Stimulated activated CD4-positive, alpha-beta T cell treated with anti-CD3 and anti-CD28 coated beads, Interleukin-2, amount 100 ng/mL, for 48 hours (primary cell): ENCODE measurements around the gene RARA.

Experiments
- DNase-seq, 2 donors: peaks; one replicate each; pipeline ENCODE4 v3.0.0-alpha.2; 2020

Gene RARA

DNA sequence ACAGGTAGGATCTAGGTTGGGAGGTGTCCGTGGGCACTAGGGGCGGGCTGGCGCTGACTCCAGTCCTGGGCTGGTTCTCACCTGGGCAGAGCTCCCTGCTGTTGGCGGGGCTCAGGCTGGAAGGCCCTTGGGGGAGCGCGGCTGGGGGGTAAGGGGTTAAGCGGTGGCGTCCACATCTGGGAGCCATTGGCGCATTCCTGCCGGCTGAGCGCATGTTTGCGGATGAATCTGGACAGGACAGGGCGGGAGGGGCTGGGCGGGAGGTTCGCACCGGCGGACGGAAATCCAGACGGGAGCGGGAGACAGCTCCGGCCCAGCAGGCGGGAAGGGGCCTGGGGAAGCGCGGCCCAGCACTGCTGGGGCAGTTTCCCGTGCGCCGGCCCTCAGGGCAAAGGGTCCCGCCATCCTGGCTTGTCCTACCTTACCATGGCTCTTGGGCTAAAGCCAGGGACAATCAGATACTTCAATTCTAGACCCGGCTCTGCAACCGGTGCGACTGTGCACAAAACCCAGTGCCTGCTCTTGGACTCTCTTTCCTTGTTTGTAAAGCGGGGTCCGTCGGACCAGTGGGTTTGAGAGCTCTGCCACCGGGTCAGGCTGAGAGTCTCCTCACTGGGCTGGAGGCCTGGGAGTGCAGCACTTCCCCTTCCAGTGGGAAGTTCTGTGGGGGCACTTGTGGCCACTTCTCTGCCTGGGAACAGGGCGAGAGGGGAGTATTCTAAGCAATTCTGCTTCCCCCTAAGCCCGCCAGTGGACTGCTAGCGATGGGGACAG lies 7.8 kb downstream of the RARA start:
- no peak for DNase-seq

DNA sequence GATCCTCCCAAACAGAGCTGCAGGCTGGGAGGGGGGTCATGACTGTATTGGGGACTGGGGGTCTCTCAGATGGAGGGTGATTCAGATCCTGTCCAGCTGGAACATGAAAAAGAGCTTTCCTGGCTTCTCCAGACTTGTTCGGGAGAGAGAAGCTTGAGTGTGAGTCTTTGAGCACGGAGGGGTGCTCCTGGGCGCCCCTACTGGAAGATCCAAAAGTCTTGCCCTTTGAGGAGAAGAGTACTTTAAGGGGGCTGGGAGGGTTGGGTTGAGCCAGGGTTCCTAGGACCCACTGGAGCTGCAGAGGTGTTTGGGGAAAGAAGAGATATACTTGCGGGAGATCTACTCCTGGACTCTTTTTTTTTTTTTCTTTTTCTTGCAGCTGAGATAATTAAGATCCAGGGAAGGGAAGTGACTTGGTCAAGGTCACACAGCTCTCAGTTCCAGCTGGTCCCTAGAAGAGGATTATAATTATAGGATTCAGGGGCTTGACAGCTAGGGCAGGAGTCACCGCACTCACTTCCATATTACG lies 8.4 kb downstream of the RARA start:
- DNase-seq, result no peak

GRCh38 chr17:40317880-40318829 lies 9.2 kb downstream of the RARA start:
- DNase-seq, result peak; percentile 84 to 91

DNA sequence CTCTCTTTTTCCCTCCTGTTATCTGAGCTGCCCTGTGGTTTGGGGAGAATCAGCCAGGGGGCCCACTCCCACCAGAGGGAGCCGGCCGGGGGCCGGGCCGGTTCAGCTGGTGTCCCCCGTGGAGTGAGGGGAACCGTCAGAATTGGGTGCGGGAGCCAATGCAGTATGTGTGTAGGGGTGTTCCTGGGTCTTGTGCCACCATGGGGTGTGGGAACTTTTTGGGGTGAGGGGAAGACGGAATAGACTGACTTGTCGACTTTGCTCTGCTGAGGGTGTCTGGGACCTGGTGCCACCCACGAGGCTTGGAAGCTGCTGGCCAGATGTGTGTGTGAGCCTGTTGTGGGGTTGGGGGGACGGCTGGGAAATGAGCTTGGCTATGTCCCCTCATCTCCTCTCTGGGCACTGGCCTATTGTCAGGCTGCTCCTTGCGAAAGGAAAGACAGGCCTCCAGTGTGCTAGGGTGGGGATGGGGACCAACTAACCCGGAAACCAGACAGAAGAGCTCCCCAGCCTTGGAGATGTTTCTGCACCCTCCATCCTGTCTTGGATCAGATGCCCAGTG lies 9.9 kb downstream of the RARA start:
- no peak for DNase-seq

- peak in 1 of 2 donors; percentile 43 for DNase-seq
Observed at GRCh38 chr17:40319651-40320540, 10.9 kb downstream of the RARA start.

GRCh38 chr17:40320756-40321523 lies 12.0 kb downstream of the RARA start:
- DNase-seq, result no peak

- DNase-seq, result no peak
Observed at GRCh38 chr17:40321524-40321929, 12.5 kb downstream of the RARA start.

DNA sequence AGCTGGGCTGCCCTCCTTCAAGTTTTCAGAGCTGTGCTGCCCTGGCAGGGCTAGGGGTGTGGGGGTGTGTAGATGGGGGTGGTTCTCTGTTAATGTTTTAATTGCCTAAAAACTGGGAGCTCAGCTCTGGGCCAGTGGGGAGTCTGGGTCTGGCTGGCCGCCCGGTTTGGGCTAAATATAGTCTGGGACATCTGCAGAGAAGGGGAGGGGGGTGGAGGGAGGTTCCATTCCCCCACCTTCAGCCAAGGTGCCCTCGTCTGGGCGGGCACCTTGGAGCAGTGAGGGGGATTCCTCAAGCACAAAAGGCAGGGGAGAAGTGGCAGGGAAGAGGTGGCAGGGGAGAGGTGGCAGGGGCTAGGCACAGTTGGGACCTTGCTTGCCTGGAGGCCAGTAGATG lies 13.0 kb downstream of the RARA start:
- DNase-seq, result no peak

GRCh38 chr17:40322358-40323315 lies 13.7 kb downstream of the RARA start:
- DNase-seq, result peak; percentile 72 to 77

DNA sequence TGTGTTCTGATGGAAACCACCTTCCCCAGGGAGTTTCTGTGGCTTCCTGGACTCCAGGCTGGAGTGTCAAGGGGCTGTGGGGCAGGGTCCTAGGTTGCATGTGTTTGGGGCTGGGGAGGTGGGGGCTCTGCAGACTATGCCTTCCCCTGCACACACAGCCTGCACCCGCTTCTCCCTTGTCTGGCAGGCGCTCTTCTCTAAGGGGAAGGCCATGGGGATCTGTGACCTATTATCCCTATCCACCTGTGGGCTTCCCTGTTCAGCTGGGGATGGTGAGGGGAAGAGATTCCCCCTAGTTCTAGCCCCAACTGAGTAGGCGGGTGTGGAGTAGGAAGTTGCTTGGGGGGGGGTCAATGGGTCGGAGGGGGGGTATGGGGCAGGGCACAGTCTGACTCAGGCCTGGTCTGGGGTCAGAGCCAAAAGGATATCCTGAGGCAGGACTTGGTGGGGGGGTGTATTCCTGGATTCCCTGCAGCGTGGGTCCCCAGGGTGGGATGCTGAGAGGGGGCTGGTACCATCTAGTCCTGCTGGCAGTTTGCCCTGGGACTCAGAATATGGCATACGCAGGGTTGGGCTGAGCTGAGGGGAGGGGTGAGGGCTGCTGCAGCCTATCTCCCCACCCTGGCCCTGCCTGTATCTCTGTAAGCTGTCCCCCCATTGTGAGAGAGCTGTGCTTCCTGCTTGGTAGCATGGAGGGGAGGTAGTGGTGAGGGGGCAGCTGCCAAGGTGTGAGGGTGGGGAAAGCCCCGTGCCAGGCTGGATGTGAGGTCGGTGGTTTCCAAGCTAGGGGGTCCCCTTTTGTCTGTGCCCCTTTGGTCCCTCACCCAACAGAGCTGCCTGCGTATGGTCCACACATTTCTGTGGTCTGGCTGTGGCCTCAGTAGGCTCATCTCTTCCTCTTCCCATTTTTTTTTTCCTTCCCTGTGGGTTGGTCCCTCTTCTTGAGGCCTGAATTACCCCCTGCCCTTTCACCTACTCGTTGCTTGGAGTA lies 14.7 kb downstream of the RARA start:
- no peak for DNase-seq

- DNase-seq, result no peak
Observed at GRCh38 chr17:40325156-40326013, 16.4 kb downstream of the RARA start.

DNA sequence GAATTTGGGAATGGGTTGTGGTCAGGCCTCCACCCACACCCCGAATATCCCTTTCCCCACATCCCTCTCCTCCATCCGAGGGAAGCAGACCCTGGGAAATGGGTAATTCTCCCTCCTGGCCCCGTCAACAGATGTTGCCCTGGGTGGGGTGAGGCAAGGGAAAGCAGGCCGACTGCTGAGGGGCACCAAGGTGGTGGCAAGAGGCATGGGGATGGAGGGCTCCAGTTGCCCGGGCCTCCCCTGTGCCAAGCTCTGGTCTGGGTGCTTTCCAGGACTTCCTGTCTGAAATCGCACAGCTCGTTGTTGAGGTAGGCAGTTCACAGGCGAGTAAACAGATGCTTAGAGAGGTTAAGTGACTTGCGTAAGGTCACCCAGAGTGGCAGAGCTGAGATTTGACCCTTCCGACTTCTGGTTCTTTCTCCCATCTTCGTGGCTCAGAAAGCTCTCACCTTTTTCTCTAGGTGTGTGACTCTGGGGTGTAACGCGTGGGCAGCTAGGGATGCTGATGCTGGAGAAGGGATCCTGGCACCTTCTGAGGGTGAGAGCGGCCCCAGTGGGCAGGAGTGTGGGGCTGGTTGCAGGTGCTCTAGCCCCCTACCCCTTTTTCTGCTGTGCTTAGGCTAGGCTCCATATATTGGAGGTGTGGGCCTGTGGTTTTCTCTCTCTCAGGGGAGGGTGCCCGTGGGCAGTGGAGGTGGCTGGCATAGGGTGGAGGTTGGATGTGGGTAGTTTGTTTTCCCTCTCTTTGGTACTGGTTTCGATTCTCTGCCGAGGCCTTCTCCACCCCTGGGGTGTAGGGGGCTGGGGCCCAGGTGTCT lies 17.2 kb downstream of the RARA start:
- DNase-seq, result no peak

- no peak for DNase-seq
Observed at GRCh38 chr17:40326832-40327199, 17.8 kb downstream of the RARA start.

DNA sequence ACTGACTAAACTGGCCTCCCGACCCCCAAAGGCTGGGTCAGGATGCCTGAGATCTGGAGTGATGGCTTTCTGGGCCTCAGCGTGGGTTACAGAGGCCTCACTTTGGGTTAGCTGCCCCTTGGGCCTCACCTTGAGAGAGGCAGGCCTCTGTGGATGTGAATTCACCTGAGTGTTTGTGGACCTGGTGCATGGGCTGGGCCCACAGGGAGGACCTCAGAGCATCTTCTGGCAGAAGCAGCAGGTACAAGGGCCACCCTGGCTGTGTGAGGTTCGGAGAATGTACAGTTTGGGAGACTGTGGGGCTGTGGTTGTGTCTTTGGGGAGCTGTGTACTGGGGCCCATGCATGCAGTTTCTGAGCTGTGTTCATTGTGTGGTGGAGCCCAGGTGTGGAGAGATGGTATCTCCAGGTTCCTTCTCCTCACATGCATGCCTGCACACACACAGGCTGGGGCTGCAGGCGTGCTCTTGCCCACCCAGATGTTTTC lies 18.3 kb downstream of the RARA start:
- no peak for DNase-seq

DNA sequence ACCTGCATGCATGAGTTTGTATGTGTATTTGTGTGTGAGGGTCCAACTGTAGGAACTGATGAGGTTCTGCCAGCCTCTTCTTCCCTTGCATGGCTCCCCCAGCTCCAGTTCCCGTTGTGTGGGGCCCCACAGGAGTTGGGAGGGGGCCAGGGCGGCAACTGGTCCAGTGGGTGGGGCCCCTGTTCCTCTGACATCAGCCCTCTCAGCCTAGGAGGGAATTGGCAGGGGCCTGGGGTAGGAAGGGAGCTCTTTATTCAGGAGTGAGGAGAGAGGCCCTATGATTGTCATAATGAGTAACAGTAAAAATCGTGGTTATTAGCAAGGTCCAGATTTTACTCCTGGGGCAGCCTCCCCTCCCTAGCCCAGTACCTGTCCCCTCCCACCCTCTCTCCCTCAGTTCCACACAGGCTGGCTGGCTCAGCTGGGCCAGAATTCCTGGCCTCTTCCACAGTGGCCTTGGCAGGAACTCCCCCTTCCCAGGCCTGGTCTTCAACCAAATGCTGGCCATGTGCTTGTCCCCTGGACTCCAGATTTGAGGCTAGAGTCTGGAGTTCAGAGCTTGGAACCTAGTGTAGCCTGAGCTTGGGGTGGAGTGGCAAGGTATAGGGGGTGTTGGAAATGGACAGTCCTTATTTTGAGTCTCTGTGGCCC lies 18.9 kb downstream of the RARA start:
- no peak for DNase-seq

DNA sequence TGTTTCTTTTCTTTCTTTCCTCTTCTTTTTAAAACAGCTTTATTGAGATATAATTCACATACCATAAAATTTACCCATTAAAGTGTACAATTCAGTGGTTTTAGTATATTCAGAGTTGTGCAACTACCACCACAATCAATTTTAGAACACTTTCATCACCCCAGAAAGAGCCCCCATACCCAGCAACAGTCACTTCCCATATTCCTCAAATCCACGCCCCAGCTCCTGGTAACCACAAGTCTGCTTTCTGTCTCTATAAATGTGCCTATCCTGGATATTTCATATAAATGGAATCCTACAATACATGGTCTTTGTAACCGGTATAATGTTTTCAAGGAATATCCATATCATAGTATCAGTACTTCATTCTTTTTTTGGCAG lies 19.4 kb downstream of the RARA start:
- no peak for DNase-seq
